Kidney tubule cell (primary cell): Measurements from ENCODE around the gene PIGU.
"Not testable (repeated sequence)": the region's sequence is repeated elsewhere in the genome, so short reads cannot be mapped to it uniquely, and the experiment has no call there.

Experiments
- DNase-seq: peaks from one replicate; pipeline ENCODE4 v3.0.0-alpha.2; 2018; ENCODE audit warnings: low spot score

Gene PIGU

GRCh38 chr20:34621383-34622367, 55.2 kb downstream of the PIGU start:
- no peak for DNase-seq

GRCh38 chr20:34621036-34621343, 55.9 kb downstream of the PIGU start:
- DNase-seq = no peak

- DNase-seq = no peak
These were observed 58.2 kb downstream of the PIGU start for GRCh38 chr20:34618676-34619075.

GRCh38 chr20:34616913-34617312, 60.0 kb downstream of the PIGU start:
- DNase-seq = not testable (repeated sequence)

GRCh38 chr20:34615477-34615876, 61.4 kb downstream of the PIGU start:
- peak; percentile 24 for DNase-seq

- DNase-seq = not testable (repeated sequence)
These were observed 64.9 kb downstream of the PIGU start for GRCh38 chr20:34611976-34612375.

GRCh38 chr20:34607066-34607465, 69.8 kb downstream of the PIGU start:
- DNase-seq = no peak

GRCh38 chr20:34604980-34605788, 71.7 kb downstream of the PIGU start:
- DNase-seq = peak; percentile 35

GRCh38 chr20:34600892-34601653, 75.8 kb downstream of the PIGU start:
- no peak for DNase-seq

- no peak for DNase-seq
These were observed 81.3 kb downstream of the PIGU start for GRCh38 chr20:34595377-34596184.

GRCh38 chr20:34586488-34587163, 90.3 kb downstream of the PIGU start:
- no peak for DNase-seq

GRCh38 chr20:34585019-34585418, 91.9 kb downstream of the PIGU start:
- no peak for DNase-seq

GRCh38 chr20:34583544-34583943, 93.3 kb downstream of the PIGU start:
- no peak for DNase-seq

GRCh38 chr20:34582911-34583310, 94.0 kb downstream of the PIGU start:
- peak; percentile 45 for DNase-seq

- no peak for DNase-seq
These were observed 94.7 kb downstream of the PIGU start for GRCh38 chr20:34582221-34582620.

GRCh38 chr20:34581341-34582184, 95.3 kb downstream of the PIGU start:
- peak; percentile 48 for DNase-seq

GRCh38 chr20:34579979-34580940, 96.6 kb downstream of the PIGU start:
- DNase-seq = peak; percentile 63

GRCh38 chr20:34579191-34579978, 97.5 kb downstream of the PIGU start:
- peak; percentile 85 for DNase-seq
